DOHH2 (cell line): ENCODE data around the gene L3MBTL1.

ENCODE experiments used
- H3F3A ChIP-seq: fragments of 200-600 bp; sonication (generic), shearing (Covaris generic); 2 replicates; pipeline ENCODE4 v1.6.0; 2016; ENCODE audit warnings: antibody characterized with exemption, mild to moderate bottlenecking; ENCODE audit not compliant: control insufficient read depth, insufficient read depth
- H3K27ac ChIP-seq: fragments of 200-600 bp; sonication (generic); 2 replicates; pipeline ENCODE4 v1.5.1; 2014; ENCODE audit warnings: low read depth, mild to moderate bottlenecking, low read length, moderate library complexity
- H3K27me3 ChIP-seq: fragments of 200-600 bp; sonication (generic); 2 replicates; pipeline ENCODE4 v1.6.1; 2014; ENCODE audit warnings: mild to moderate bottlenecking, low read length, mixed read lengths; ENCODE audit not compliant: control insufficient read depth
- H3K36me3 ChIP-seq: fragments of 200-600 bp; sonication (generic); 2 replicates; pipeline ENCODE4 v1.6.1; 2014; ENCODE audit warnings: mild to moderate bottlenecking, low read length, moderate library complexity, mixed read lengths; ENCODE audit not compliant: control insufficient read depth
- H3K4me1 ChIP-seq: fragments of 200-600 bp; sonication (generic); 2 replicates; pipeline ENCODE4 v1.6.1; 2014; ENCODE audit warnings: mild to moderate bottlenecking, low read length, mixed read lengths; ENCODE audit not compliant: control insufficient read depth
- H3K4me2 ChIP-seq: fragments of 200-600 bp; sonication (generic); 2 replicates; pipeline ENCODE4 v1.6.0; 2014; ENCODE audit warnings: mild to moderate bottlenecking, low read length, moderate library complexity
- H3K4me3 ChIP-seq: fragments of 200-600 bp; sonication (generic); 2 replicates; pipeline ENCODE4 v1.5.1; 2014; ENCODE audit warnings: mild to moderate bottlenecking, low read length, mixed read lengths
- H3K79me2 ChIP-seq: fragments of 200-600 bp; sonication (generic); 2 replicates; pipeline ENCODE4 v1.6.1; 2014; ENCODE audit warnings: mild to moderate bottlenecking, low read length, mixed read lengths; ENCODE audit not compliant: control insufficient read depth
- H3K9me2 ChIP-seq: fragments of 200-600 bp; sonication (generic); replicated peaks from 2 replicates; pipeline ENCODE4 v1.6.1; 2014; ENCODE audit warnings: mild to moderate bottlenecking, low read length, mixed read lengths; ENCODE audit not compliant: control insufficient read depth
- H3K9me3 ChIP-seq: fragments of 200-600 bp; sonication (generic); 2 replicates; pipeline ENCODE4 v1.6.1; 2014; ENCODE audit warnings: antibody characterized with exemption, low read length, mixed read lengths; ENCODE audit not compliant: control insufficient read depth, insufficient read depth
- H4K20me1 ChIP-seq: fragments of 200-600 bp; sonication (generic); 2 replicates; pipeline ENCODE4 v1.6.0; 2014; ENCODE audit warnings: low read depth, mild to moderate bottlenecking, antibody characterized with exemption, low read length, moderate library complexity; ENCODE audit not compliant: control insufficient read depth, insufficient read depth
- EZH2phosphoT487 ChIP-seq: fragments of 200-600 bp; sonication (generic); IDR thresholded peaks from 2 replicates; pipeline ENCODE4 v1.6.1; 2017; ENCODE audit warnings: borderline replicate concordance, mild to moderate bottlenecking, antibody characterized with exemption, low read length, moderate library complexity, mixed read lengths
- TF ChIP-seq, protein P1 (sequence below): fragments of 200-600 bp; sonication (generic); IDR thresholded peaks from one replicate; pipeline ENCODE4 v1.5.1; 2014; ENCODE audit warnings: antibody characterized with exemption, mild to moderate bottlenecking, low read depth, low read length; ENCODE audit not compliant: poor library complexity, severe bottlenecking

L3MBTL1 gene

DNA sequence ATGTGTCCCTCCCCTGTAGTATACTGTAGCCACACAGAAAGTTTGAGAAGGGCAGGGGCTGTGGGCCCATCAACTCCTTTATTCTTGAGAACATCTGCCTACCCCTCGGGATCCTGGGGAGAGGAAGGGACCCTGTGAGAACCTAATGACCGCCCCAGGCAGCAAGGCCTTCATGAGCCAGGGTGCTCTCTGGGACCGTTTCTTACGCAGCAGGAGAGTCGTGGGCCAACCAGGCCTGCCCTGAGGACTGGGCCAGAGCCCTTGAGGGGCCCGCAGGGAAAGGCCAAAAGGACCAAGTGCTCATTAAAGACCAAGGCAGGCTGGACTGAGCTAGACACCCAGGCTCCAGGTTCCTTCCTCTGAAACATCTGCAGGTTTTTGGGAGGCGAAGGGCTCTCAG is 56.5 kb downstream of the L3MBTL1 start:
- Histone ChIP-seq H3F3A (no peaks in the 10 kb centered on the region), H3K79me2 (no peaks in the 10 kb centered on the region), H4K20me1 (no peaks in the 10 kb centered on the region), H3K27me3 (no peaks in the 10 kb centered on the region), H3K4me3 (no peak overlapping the region), H3K36me3 (no peaks in the 10 kb centered on the region), H3K9me2 (no peaks in the 10 kb centered on the region), H3K9me3 (no peaks in the 10 kb centered on the region), H3K4me1 (no peaks in the 10 kb centered on the region), H3K27ac (no peak overlapping the region), H3K4me2 (no peak overlapping the region)
- no peak for TF ChIP-seq EZH2phosphoT487
- TF ChIP-seq, protein P1, sequence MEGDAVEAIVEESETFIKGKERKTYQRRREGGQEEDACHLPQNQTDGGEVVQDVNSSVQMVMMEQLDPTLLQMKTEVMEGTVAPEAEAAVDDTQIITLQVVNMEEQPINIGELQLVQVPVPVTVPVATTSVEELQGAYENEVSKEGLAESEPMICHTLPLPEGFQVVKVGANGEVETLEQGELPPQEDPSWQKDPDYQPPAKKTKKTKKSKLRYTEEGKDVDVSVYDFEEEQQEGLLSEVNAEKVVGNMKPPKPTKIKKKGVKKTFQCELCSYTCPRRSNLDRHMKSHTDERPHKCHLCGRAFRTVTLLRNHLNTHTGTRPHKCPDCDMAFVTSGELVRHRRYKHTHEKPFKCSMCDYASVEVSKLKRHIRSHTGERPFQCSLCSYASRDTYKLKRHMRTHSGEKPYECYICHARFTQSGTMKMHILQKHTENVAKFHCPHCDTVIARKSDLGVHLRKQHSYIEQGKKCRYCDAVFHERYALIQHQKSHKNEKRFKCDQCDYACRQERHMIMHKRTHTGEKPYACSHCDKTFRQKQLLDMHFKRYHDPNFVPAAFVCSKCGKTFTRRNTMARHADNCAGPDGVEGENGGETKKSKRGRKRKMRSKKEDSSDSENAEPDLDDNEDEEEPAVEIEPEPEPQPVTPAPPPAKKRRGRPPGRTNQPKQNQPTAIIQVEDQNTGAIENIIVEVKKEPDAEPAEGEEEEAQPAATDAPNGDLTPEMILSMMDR, result no peak

DNA sequence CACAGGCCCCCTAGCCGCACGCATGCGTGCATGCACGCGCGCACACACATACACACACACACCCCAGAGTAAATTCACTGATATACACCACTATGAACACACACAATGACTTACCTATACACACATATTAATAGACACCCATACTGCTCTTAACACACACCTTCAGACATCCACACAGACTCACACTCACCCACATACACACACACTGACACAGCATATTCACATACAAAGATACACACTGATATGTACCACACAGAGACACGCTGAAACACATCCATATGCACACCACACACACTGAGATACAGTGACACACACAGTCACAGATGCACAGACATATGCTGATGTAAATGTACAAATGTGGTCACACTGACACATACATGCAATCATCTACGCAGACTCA is 57.0 kb downstream of the L3MBTL1 start:
- no peaks in the 10 kb centered on the region for H3K79me2 ChIP-seq
- H3K27ac ChIP-seq, result no peak overlapping the region
- TF ChIP-seq, protein P1, result no peak
- TF ChIP-seq EZH2phosphoT487, result no peak
- H3K9me2 ChIP-seq, result no peaks in the 10 kb centered on the region
- H3K4me1 ChIP-seq, result no peaks in the 10 kb centered on the region
- no peaks in the 10 kb centered on the region for H4K20me1 ChIP-seq
- no peaks in the 10 kb centered on the region for H3K27me3 ChIP-seq
- H3K4me3 ChIP-seq, result no peak overlapping the region
- no peak overlapping the region for H3K4me2 ChIP-seq
- H3F3A ChIP-seq, result no peaks in the 10 kb centered on the region
- no peaks in the 10 kb centered on the region for H3K9me3 ChIP-seq
- no peaks in the 10 kb centered on the region for H3K36me3 ChIP-seq

DNA sequence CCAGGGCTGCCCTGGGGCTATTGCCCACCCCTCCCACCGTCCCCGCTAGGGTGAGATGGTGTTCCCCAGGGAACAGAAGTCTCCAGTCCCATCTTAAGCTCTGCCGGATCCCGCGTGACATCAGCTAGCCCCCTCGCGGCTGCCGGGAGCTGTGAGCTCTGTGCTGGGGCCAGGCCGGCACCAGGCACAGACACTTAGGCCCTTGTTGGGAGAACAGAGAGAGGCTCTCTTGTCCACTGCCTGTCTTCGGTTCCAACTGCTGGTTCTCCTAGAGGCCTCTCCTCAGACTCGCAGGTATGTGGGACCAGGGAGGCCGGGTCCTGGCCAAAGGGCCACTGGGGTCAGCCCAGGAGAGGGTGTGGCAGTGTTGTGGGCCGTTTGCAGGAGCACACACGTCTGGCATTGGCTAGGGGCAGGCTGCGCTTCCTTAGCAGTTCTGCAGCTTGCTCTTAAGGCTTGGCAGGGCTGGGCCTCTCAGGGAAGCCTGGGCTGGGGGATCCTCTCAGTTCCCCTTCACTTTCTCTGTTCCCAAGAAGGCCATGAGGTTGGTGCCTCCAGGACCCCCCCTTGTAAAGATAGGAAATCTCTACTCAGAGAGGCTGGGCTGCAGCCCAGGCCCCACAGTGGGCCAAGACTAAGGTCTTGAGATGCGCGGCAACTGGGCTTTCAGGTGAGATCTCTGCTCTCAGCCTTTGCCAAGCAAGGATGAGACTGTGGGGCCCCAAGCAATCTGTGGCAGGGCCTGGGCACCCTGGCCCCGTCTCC is 57.7 kb downstream of the L3MBTL1 start:
- H3K4me3 ChIP-seq, result no peak overlapping the region
- H3K9me3 ChIP-seq, result no peaks in the 10 kb centered on the region
- no peaks in the 10 kb centered on the region for H4K20me1 ChIP-seq
- no peak overlapping the region for H3K4me2 ChIP-seq
- no peaks in the 10 kb centered on the region for H3F3A ChIP-seq
- no peak for TF ChIP-seq EZH2phosphoT487
- TF ChIP-seq, protein P1, result no peak
- H3K36me3 ChIP-seq, result no peaks in the 10 kb centered on the region
- H3K27ac ChIP-seq, result no peak overlapping the region
- H3K79me2 ChIP-seq, result no peaks in the 10 kb centered on the region
- no peaks in the 10 kb centered on the region for H3K9me2 ChIP-seq
- H3K4me1 ChIP-seq, result no peaks in the 10 kb centered on the region
- no peaks in the 10 kb centered on the region for H3K27me3 ChIP-seq
